ENCODE results near the gene PRDM5.

PRDM5 gene

GRCh38 chr4:120856294-120856693, 66.2 kb downstream of the PRDM5 start:
- DNase-seq (ENCODE audit: low spot score), result no peak

- no peak for DNase-seq (ENCODE audit: low spot score)
Observed at GRCh38 chr4:120855307-120856001, 67.1 kb downstream of the PRDM5 start.

GRCh38 chr4:120853161-120853935, 69.2 kb downstream of the PRDM5 start:
- DNase-seq (ENCODE audit: low spot score), result no peak

GRCh38 chr4:120850018-120850599, 72.4 kb downstream of the PRDM5 start:
- no peak for DNase-seq (ENCODE audit: low spot score)

- DNase-seq (ENCODE audit: low spot score), result no peak
Observed at GRCh38 chr4:120847019-120847582, 75.4 kb downstream of the PRDM5 start.

- DNase-seq (ENCODE audit: low spot score), result no peak
Observed at GRCh38 chr4:120844528-120844921, 78.0 kb downstream of the PRDM5 start.

- DNase-seq (ENCODE audit: low spot score), result peak; percentile 25
Observed at GRCh38 chr4:120843849-120844527, 78.5 kb downstream of the PRDM5 start.

GRCh38 chr4:120842031-120842430, 80.5 kb downstream of the PRDM5 start:
- DNase-seq (ENCODE audit: low spot score), result peak; percentile 6

GRCh38 chr4:120841580-120841979, 80.9 kb downstream of the PRDM5 start:
- DNase-seq (ENCODE audit: low spot score), result no peak

- DNase-seq (ENCODE audit: low spot score), result no peak
Observed at GRCh38 chr4:120839974-120840751, 82.4 kb downstream of the PRDM5 start.

- no peak for DNase-seq (ENCODE audit: low spot score)
Observed at GRCh38 chr4:120839334-120839973, 83.1 kb downstream of the PRDM5 start.

- no peak for DNase-seq (ENCODE audit: low spot score)
Observed at GRCh38 chr4:120838784-120839183, 83.7 kb downstream of the PRDM5 start.

- no peak for DNase-seq (ENCODE audit: low spot score)
Observed at GRCh38 chr4:120837656-120838055, 84.9 kb downstream of the PRDM5 start.

- no peak for DNase-seq (ENCODE audit: low spot score)
Observed at GRCh38 chr4:120835342-120835741, 87.2 kb downstream of the PRDM5 start.

GRCh38 chr4:120830204-120830603, 92.3 kb downstream of the PRDM5 start:
- DNase-seq (ENCODE audit: low spot score), result no peak

GRCh38 chr4:120829113-120829831, 93.3 kb downstream of the PRDM5 start:
- peak; percentile 70 for DNase-seq (ENCODE audit: low spot score)

- DNase-seq (ENCODE audit: low spot score), result no peak
Observed at GRCh38 chr4:120826853-120827252, 95.7 kb downstream of the PRDM5 start.

- no peak for DNase-seq (ENCODE audit: low spot score)
Observed at GRCh38 chr4:120826449-120826848, 96.1 kb downstream of the PRDM5 start.

GRCh38 chr4:120824946-120825345, 97.6 kb downstream of the PRDM5 start:
- DNase-seq (ENCODE audit: low spot score), result no peak

GRCh38 chr4:120821977-120822376, 100.5 kb downstream of the PRDM5 start:
- no peak for DNase-seq (ENCODE audit: low spot score)
